ENCODE results near the gene FOXN4.
A peak's percentile ranks its signal among the peaks of the same experiment; 100 is the strongest.

GRCh38 chr12:109264095-109264942 is 44.8 kb downstream of the FOXN4 start:
- TF ChIP-seq, protein P1, sequence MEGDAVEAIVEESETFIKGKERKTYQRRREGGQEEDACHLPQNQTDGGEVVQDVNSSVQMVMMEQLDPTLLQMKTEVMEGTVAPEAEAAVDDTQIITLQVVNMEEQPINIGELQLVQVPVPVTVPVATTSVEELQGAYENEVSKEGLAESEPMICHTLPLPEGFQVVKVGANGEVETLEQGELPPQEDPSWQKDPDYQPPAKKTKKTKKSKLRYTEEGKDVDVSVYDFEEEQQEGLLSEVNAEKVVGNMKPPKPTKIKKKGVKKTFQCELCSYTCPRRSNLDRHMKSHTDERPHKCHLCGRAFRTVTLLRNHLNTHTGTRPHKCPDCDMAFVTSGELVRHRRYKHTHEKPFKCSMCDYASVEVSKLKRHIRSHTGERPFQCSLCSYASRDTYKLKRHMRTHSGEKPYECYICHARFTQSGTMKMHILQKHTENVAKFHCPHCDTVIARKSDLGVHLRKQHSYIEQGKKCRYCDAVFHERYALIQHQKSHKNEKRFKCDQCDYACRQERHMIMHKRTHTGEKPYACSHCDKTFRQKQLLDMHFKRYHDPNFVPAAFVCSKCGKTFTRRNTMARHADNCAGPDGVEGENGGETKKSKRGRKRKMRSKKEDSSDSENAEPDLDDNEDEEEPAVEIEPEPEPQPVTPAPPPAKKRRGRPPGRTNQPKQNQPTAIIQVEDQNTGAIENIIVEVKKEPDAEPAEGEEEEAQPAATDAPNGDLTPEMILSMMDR (IDR thresholded peaks at IDR 0.05) = peak; percentile 99
- no peak for TF ChIP-seq ZFX (IDR thresholded peaks at IDR 0.05; ENCODE audit: borderline replicate concordance)

All from 22Rv1 (cell line).